ENCODE data around the gene NAT14.

NAT14 gene

GRCh38 chr19:55453511-55454260 is 31.3 kb upstream of the NAT14 start:
- Histone ChIP-seq H3K27me3 (ENCODE audit: control insufficient read depth in 1 of 2, insufficient read depth in 2 of 2, low read length in 2 of 2) (peaks cover 19 to 27% of the 10 kb centered on the region in 2 donors), H3K4me1 (ENCODE audit: control insufficient read depth, insufficient read depth, low read length) (peaks cover 12% of the 10 kb centered on the region), H3K9ac (ENCODE audit: low read length in 2 of 2) (no peak overlapping the region), H3K27ac (ENCODE audit: low read length) (no peak overlapping the region), H3K36me3 (ENCODE audit: control insufficient read depth in 2 of 2, insufficient read depth in 2 of 2, low read length in 2 of 2) (no peaks in the 10 kb centered on the region), H3K9me3 (ENCODE audit: control insufficient read depth in 2 of 2, low read length in 2 of 2) (no peaks in the 10 kb centered on the region), H3K4me3 (ENCODE audit: low read length in 2 of 2) (no peak overlapping the region)

- Histone ChIP-seq H3K9ac (ENCODE audit: low read length in 2 of 2) (no peak overlapping the region), H3K36me3 (ENCODE audit: control insufficient read depth in 2 of 2, insufficient read depth in 2 of 2, low read length in 2 of 2) (no peaks in the 10 kb centered on the region), H3K27ac (ENCODE audit: low read length) (no peak overlapping the region), H3K9me3 (ENCODE audit: control insufficient read depth in 2 of 2, low read length in 2 of 2) (no peaks in the 10 kb centered on the region), H3K4me1 (ENCODE audit: control insufficient read depth, insufficient read depth, low read length) (peaks cover 17% of the 10 kb centered on the region), H3K4me3 (ENCODE audit: low read length in 2 of 2) (no peak overlapping the region), H3K27me3 (ENCODE audit: control insufficient read depth in 1 of 2, insufficient read depth in 2 of 2, low read length in 2 of 2) (peaks cover 9 to 17% of the 10 kb centered on the region in 2 donors)
Observed at GRCh38 chr19:55454787-55455243, 30.2 kb upstream of the NAT14 start.

GRCh38 chr19:55455576-55456235 is 29.3 kb upstream of the NAT14 start:
- no peaks in the 10 kb centered on the region for H3K9me3 ChIP-seq (ENCODE audit: control insufficient read depth in 2 of 2, low read length in 2 of 2)
- H3K27me3 ChIP-seq (ENCODE audit: control insufficient read depth in 1 of 2, insufficient read depth in 2 of 2, low read length in 2 of 2) = peaks cover 5 to 16% of the 10 kb centered on the region in 2 donors
- H3K4me3 ChIP-seq (ENCODE audit: low read length in 2 of 2) = no peak overlapping the region
- peaks cover 25% of the 10 kb centered on the region for H3K4me1 ChIP-seq (ENCODE audit: control insufficient read depth, insufficient read depth, low read length)
- H3K9ac ChIP-seq (ENCODE audit: low read length in 2 of 2) = no peak overlapping the region
- no peaks in the 10 kb centered on the region for H3K36me3 ChIP-seq (ENCODE audit: control insufficient read depth in 2 of 2, insufficient read depth in 2 of 2, low read length in 2 of 2)
- H3K27ac ChIP-seq (ENCODE audit: low read length) = no peak overlapping the region

GRCh38 chr19:55456347-55456746 is 28.6 kb upstream of the NAT14 start:
- H3K27ac ChIP-seq (ENCODE audit: low read length) = no peak overlapping the region
- peaks cover 32% of the 10 kb centered on the region for H3K4me1 ChIP-seq (ENCODE audit: control insufficient read depth, insufficient read depth, low read length)
- peaks cover 5 to 14% of the 10 kb centered on the region in 2 donors for H3K27me3 ChIP-seq (ENCODE audit: control insufficient read depth in 1 of 2, insufficient read depth in 2 of 2, low read length in 2 of 2)
- H3K4me3 ChIP-seq (ENCODE audit: low read length in 2 of 2) = no peak overlapping the region
- H3K9ac ChIP-seq (ENCODE audit: low read length in 2 of 2) = no peak overlapping the region
- no peaks in the 10 kb centered on the region for H3K36me3 ChIP-seq (ENCODE audit: control insufficient read depth in 2 of 2, insufficient read depth in 2 of 2, low read length in 2 of 2)
- H3K9me3 ChIP-seq (ENCODE audit: control insufficient read depth in 2 of 2, low read length in 2 of 2) = no peaks in the 10 kb centered on the region

GRCh38 chr19:55457683-55458457 is 27.1 kb upstream of the NAT14 start:
- Histone ChIP-seq H3K4me3 (ENCODE audit: low read length in 2 of 2) (no peak overlapping the region), H3K9me3 (ENCODE audit: control insufficient read depth in 2 of 2, low read length in 2 of 2) (no peaks in the 10 kb centered on the region), H3K4me1 (ENCODE audit: control insufficient read depth, insufficient read depth, low read length) (peaks cover 33% of the 10 kb centered on the region), H3K36me3 (ENCODE audit: control insufficient read depth in 2 of 2, insufficient read depth in 2 of 2, low read length in 2 of 2) (no peaks in the 10 kb centered on the region), H3K27ac (ENCODE audit: low read length) (no peak overlapping the region), H3K9ac (ENCODE audit: low read length in 2 of 2) (no peak overlapping the region), H3K27me3 (ENCODE audit: control insufficient read depth in 1 of 2, insufficient read depth in 2 of 2, low read length in 2 of 2) (no peaks in the 10 kb centered on the region)

- no peaks in the 10 kb centered on the region for H3K27me3 ChIP-seq (ENCODE audit: control insufficient read depth in 1 of 2, insufficient read depth in 2 of 2, low read length in 2 of 2)
- H3K27ac ChIP-seq (ENCODE audit: low read length) = peak overlapping the region; percentile 91
- H3K9me3 ChIP-seq (ENCODE audit: control insufficient read depth in 2 of 2, low read length in 2 of 2) = no peaks in the 10 kb centered on the region
- no peaks in the 10 kb centered on the region for H3K36me3 ChIP-seq (ENCODE audit: control insufficient read depth in 2 of 2, insufficient read depth in 2 of 2, low read length in 2 of 2)
- peaks cover 29% of the 10 kb centered on the region for H3K4me1 ChIP-seq (ENCODE audit: control insufficient read depth, insufficient read depth, low read length)
- peak overlapping the region in 1 of 2 donors; percentile 93 for H3K4me3 ChIP-seq (ENCODE audit: low read length in 2 of 2)
- H3K9ac ChIP-seq (ENCODE audit: low read length in 2 of 2) = peak overlapping the region in 1 of 2 donors; percentile 47
Observed at GRCh38 chr19:55459551-55459949, 25.4 kb upstream of the NAT14 start.

GRCh38 chr19:55459950-55460657 is 24.9 kb upstream of the NAT14 start:
- Histone ChIP-seq H3K4me3 (ENCODE audit: low read length in 2 of 2) (peak overlapping the region; percentile 83 to 93), H3K9ac (ENCODE audit: low read length in 2 of 2) (peak overlapping the region; percentile 46 to 47), H3K27ac (ENCODE audit: low read length) (peak overlapping the region; percentile 91)

GRCh38 chr19:55460670-55461258 is 24.2 kb upstream of the NAT14 start:
- Histone ChIP-seq H3K4me1 (ENCODE audit: control insufficient read depth, insufficient read depth, low read length) (peaks cover 29% of the 10 kb centered on the region), H3K36me3 (ENCODE audit: control insufficient read depth in 2 of 2, insufficient read depth in 2 of 2, low read length in 2 of 2) (no peaks in the 10 kb centered on the region), H3K9ac (ENCODE audit: low read length in 2 of 2) (peak overlapping the region; percentile 87 to 91), H3K27me3 (ENCODE audit: control insufficient read depth in 1 of 2, insufficient read depth in 2 of 2, low read length in 2 of 2) (no peaks in the 10 kb centered on the region), H3K9me3 (ENCODE audit: control insufficient read depth in 2 of 2, low read length in 2 of 2) (no peaks in the 10 kb centered on the region), H3K4me3 (ENCODE audit: low read length in 2 of 2) (peak overlapping the region; percentile 83 to 93), H3K27ac (ENCODE audit: low read length) (peak overlapping the region; percentile 91)

More at GRCh38 chr19:55459950-55460657, 24.9 kb upstream of the NAT14 start:
- H3K9me3 ChIP-seq (ENCODE audit: control insufficient read depth in 2 of 2, low read length in 2 of 2) = no peaks in the 10 kb centered on the region
- H3K27me3 ChIP-seq (ENCODE audit: control insufficient read depth in 1 of 2, insufficient read depth in 2 of 2, low read length in 2 of 2) = no peaks in the 10 kb centered on the region
- peaks cover 29% of the 10 kb centered on the region for H3K4me1 ChIP-seq (ENCODE audit: control insufficient read depth, insufficient read depth, low read length)
- H3K36me3 ChIP-seq (ENCODE audit: control insufficient read depth in 2 of 2, insufficient read depth in 2 of 2, low read length in 2 of 2) = no peaks in the 10 kb centered on the region

- Histone ChIP-seq H3K9ac (ENCODE audit: low read length in 2 of 2) (peak within 1 kb of the TSS; percentile 87 to 91), H3K4me1 (ENCODE audit: control insufficient read depth, insufficient read depth, low read length) (peaks cover 29% of the 10 kb centered on the region), H3K27ac (ENCODE audit: low read length) (peak within 1 kb of the TSS; percentile 91), H3K36me3 (ENCODE audit: control insufficient read depth in 2 of 2, insufficient read depth in 2 of 2, low read length in 2 of 2) (no peaks in the 10 kb centered on the region), H3K9me3 (ENCODE audit: control insufficient read depth in 2 of 2, low read length in 2 of 2) (no peaks in the 10 kb centered on the region), H3K4me3 (ENCODE audit: low read length in 2 of 2) (peak within 1 kb of the TSS; percentile 91 to 93), H3K27me3 (ENCODE audit: control insufficient read depth in 1 of 2, insufficient read depth in 2 of 2, low read length in 2 of 2) (no peaks in the 10 kb centered on the region)
Observed at GRCh38 chr19:55461259-55461973, 23.6 kb upstream of the NAT14 start, which contains the start of gene ISOC2. ISOC2 (minus strand) TSS chr19:55461642; CDS start chr19:55456486, 5,156 bp downstream.

All from stomach smooth muscle (tissue), 2 donors.